WTC11 (cell line): Measurements from ENCODE around the gene SCUBE1. TPM values are rescaled to one million over a fixed set of nuclear protein-coding genes. Genes with fewer than 3 reads are reported as not detected.
"Not testable (repeated sequence)": the region's sequence is repeated elsewhere in the genome, so short reads cannot be mapped to it uniquely, and the experiment has no call there.

Source experiments
- ATAC-seq: fragments of 200-7000 bp; cut with Tn5 transposase; 2 replicates; pipeline ENCODE4 v1.10.0; 2021; ENCODE audit warnings: mild to moderate bottlenecking, moderate library complexity
- CTCF ChIA-PET: fragments of 300-600 bp; sonication (Branson Sonifier 250); formaldehyde crosslinking; loops from one replicate; lab custom pipeline; 2021; ENCODE audit warnings: antibody characterized with exemption; lab: Charles Lee
- POLR2A ChIA-PET: fragments of 350-600 bp; sonication (Branson Sonifier 250); formaldehyde crosslinking; loops from one replicate; lab custom pipeline; 2021; ENCODE audit warnings: antibody characterized with exemption; lab: Charles Lee
- DNase-seq: peaks from one replicate; pipeline ENCODE4 v3.0.0; 2021; ENCODE audit warnings: low spot score
- H3K27ac Mint-ChIP-seq: 2 replicates; pipeline ENCODE4 v1.8.0; 2021; ENCODE audit warnings: mixed read lengths
- H3K27me3 Mint-ChIP-seq: 2 replicates; pipeline ENCODE4 v1.8.0; 2021; ENCODE audit warnings: low read depth, mild to moderate bottlenecking, moderate library complexity, mixed read lengths
- H3K36me3 Mint-ChIP-seq: 2 replicates; pipeline ENCODE4 v1.8.0; 2021; ENCODE audit warnings: mixed read lengths
- H3K4me1 Mint-ChIP-seq: 2 replicates; pipeline ENCODE4 v1.8.0; 2022; ENCODE audit warnings: mixed read lengths
- H3K4me3 Mint-ChIP-seq: 2 replicates; pipeline ENCODE4 v1.8.0; 2021; ENCODE audit warnings: mild to moderate bottlenecking, moderate library complexity, mixed read lengths
- H3K9me3 Mint-ChIP-seq: 2 replicates; pipeline ENCODE4 v1.8.0; 2021; ENCODE audit warnings: mixed read lengths
- ATF6 ChIP-seq: sonication (generic); formaldehyde crosslinking; IDR thresholded peaks from 2 replicates; pipeline ENCODE4 v1.8.1; 2023; ENCODE audit warnings: mild to moderate bottlenecking, missing genetic modification reagents
- ELF4 ChIP-seq: sonication (generic); formaldehyde crosslinking; IDR thresholded peaks from 2 replicates; pipeline ENCODE4 v1.8.1; 2022; ENCODE audit warnings: low read depth, mild to moderate bottlenecking, moderate library complexity, missing genetic modification reagents
- EMX1 ChIP-seq: fragments of 250-450 bp; sonication (Bioruptor Pico); IDR thresholded peaks from 2 replicates; pipeline ENCODE4 v1.8.0; 2021; ENCODE audit warnings: mild to moderate bottlenecking
- ESRRA ChIP-seq: sonication (generic); formaldehyde crosslinking; IDR thresholded peaks from 2 replicates; pipeline ENCODE4 v1.8.1; 2022; ENCODE audit warnings: mild to moderate bottlenecking, missing genetic modification reagents, borderline replicate concordance
- FOXP4 ChIP-seq: sonication (generic); formaldehyde crosslinking; IDR thresholded peaks from 2 replicates; pipeline ENCODE4 v1.8.0; 2022; ENCODE audit warnings: mild to moderate bottlenecking, missing genetic modification reagents
- JUN ChIP-seq: sonication (generic); formaldehyde crosslinking; IDR thresholded peaks from 2 replicates; pipeline ENCODE4 v1.8.0; 2023; ENCODE audit warnings: mild to moderate bottlenecking, missing genetic modification reagents
- MXD4 ChIP-seq: fragments of 250-450 bp; sonication (Bioruptor Pico); IDR thresholded peaks from 2 replicates; pipeline ENCODE4 v1.8.0; 2021; ENCODE audit warnings: mild to moderate bottlenecking, moderate library complexity, borderline replicate concordance
- NFYB ChIP-seq: sonication (generic); formaldehyde crosslinking; conservative IDR thresholded peaks from 2 replicates; pipeline ENCODE4 v1.8.0; 2022; ENCODE audit warnings: low read depth, missing genetic modification reagents
- SMAD4 ChIP-seq: sonication (generic); formaldehyde crosslinking; IDR thresholded peaks from 2 replicates; pipeline ENCODE4 v1.8.0; 2022; ENCODE audit warnings: mild to moderate bottlenecking, missing genetic modification reagents
- ZNF219 ChIP-seq: sonication (generic); formaldehyde crosslinking; IDR thresholded peaks from 2 replicates; pipeline ENCODE4 v1.8.0; 2023; ENCODE audit warnings: missing genetic modification reagents, mild to moderate bottlenecking, borderline replicate concordance
- ZNF423 ChIP-seq: fragments of 250-450 bp; sonication (Bioruptor Pico); IDR thresholded peaks from 2 replicates; pipeline ENCODE4 v2.1.2; 2022; ENCODE audit warnings: mild to moderate bottlenecking, moderate library complexity
- ZNF671 ChIP-seq: fragments of 250-450 bp; sonication (Bioruptor Pico); IDR thresholded peaks from 2 replicates; pipeline ENCODE4 v1.8.0; 2021; ENCODE audit warnings: mild to moderate bottlenecking
- total RNA-seq: library from RNA; stranded (reverse); gene quantifications from 3 replicates; pipeline ENCODE4 v1.2.3, GENCODE V29; 2021
- TF ChIP-seq, protein P1 (sequence below): fragments of 200-600 bp; IDR thresholded peaks from 2 replicates; pipeline ENCODE4 v1.8.0; 2022; ENCODE audit warnings: antibody characterized with exemption

SCUBE1 gene
- total RNA-seq, 1 experiment from 2014 or later: 6.9 TPM

GRCh38 chr22:43364169-43364435 lies 20.9 kb upstream of the SCUBE1 start:
- Mint-ChIP-seq H3K27ac (no peak overlapping the region), H3K36me3 (peaks cover 4% of the 10 kb centered on the region), H3K4me3 (no peak overlapping the region), H3K4me1 (peaks cover 11% of the 10 kb centered on the region), H3K9me3 (peaks cover 12% of the 10 kb centered on the region), H3K27me3 (no peaks in the 10 kb centered on the region; the same call in 1 of the 2 replicates)
- no peak for ATAC-seq
- no peak for DNase-seq
- POLR2A ChIA-PET: interaction anchor here (1.0 kb wide), 1 partner anchor 14 kb away, joined by 4 read pairs; no protein-coding TSS in a partner anchor
- CTCF ChIA-PET: interaction anchor here (0.8 to 3.4 kb wide), 5 partner anchors 18 to 133 kb away, joined by 5 to 18 read pairs (median 12); no protein-coding TSS in a partner anchor
- TF ChIP-seq ESRRA (CRISPR knock-in tag): no peak
- TF ChIP-seq ELF4 (CRISPR knock-in tag): no peak
- no peak for TF ChIP-seq EMX1 (CRISPR knock-in tag)
- no peak for TF ChIP-seq ZNF423 (CRISPR knock-in tag)

GRCh38 chr22:43363315-43364168 lies 20.4 kb upstream of the SCUBE1 start:
- Mint-ChIP-seq H3K27me3 (no peaks in the 10 kb centered on the region; the same call in 1 of the 2 replicates), H3K27ac (no peak overlapping the region; the same call in 1 of the 2 replicates)

DNA sequence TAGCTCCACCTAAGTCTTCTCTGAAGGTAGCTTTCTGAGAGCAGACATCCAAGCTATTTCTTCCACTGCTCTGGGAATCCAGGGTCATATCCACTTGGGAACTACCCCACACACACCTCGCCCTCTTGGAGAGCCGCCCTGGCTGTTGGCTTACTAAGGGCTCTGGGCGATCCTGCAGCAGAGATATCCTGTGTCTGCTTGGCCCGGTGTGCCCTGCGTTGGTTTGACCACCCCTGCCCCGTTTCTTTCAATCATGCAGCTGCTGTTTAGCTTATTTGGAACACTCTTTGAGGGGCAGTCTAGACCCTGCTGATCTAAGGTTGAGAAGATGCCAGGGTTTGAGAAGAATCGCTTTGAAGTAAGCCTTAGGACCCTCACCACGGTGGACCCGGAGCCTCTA lies 17.4 kb upstream of the SCUBE1 start:
- Mint-ChIP-seq H3K27ac (no peak overlapping the region), H3K4me3 (no peak overlapping the region)

More at GRCh38 chr22:43363315-43364168, 20.4 kb upstream of the SCUBE1 start:
- ATAC-seq (0 out of 2 replicates have a peak, but pooled peaks have one; percentile 38), DNase-seq (no peak)
- peaks cover 4% of the 10 kb centered on the region for H3K36me3 Mint-ChIP-seq
- H3K4me3 Mint-ChIP-seq: no peak overlapping the region
- peaks cover 11% of the 10 kb centered on the region for H3K4me1 Mint-ChIP-seq
- ChIA-PET POLR2A (interaction anchor here (0.8 to 1.0 kb wide), 2 partner anchors 15 to 91 kb away, joined by 3 to 4 read pairs; no protein-coding TSS in a partner anchor), CTCF (interaction anchor here (0.8 to 3.4 kb wide), 6 partner anchors 17 to 132 kb away, joined by 4 to 18 read pairs (median 9); no protein-coding TSS in a partner anchor)
- no peak for TF ChIP-seq FOXP4
- no peak for TF ChIP-seq SMAD4
- TF ChIP-seq, protein P1, sequence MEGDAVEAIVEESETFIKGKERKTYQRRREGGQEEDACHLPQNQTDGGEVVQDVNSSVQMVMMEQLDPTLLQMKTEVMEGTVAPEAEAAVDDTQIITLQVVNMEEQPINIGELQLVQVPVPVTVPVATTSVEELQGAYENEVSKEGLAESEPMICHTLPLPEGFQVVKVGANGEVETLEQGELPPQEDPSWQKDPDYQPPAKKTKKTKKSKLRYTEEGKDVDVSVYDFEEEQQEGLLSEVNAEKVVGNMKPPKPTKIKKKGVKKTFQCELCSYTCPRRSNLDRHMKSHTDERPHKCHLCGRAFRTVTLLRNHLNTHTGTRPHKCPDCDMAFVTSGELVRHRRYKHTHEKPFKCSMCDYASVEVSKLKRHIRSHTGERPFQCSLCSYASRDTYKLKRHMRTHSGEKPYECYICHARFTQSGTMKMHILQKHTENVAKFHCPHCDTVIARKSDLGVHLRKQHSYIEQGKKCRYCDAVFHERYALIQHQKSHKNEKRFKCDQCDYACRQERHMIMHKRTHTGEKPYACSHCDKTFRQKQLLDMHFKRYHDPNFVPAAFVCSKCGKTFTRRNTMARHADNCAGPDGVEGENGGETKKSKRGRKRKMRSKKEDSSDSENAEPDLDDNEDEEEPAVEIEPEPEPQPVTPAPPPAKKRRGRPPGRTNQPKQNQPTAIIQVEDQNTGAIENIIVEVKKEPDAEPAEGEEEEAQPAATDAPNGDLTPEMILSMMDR: no peak
- no peak for TF ChIP-seq ELF4 (CRISPR knock-in tag)
- TF ChIP-seq MXD4 (CRISPR knock-in tag): no peak
- TF ChIP-seq ZNF671 (CRISPR knock-in tag): no peak
- peaks cover 12% of the 10 kb centered on the region for H3K9me3 Mint-ChIP-seq

DNA sequence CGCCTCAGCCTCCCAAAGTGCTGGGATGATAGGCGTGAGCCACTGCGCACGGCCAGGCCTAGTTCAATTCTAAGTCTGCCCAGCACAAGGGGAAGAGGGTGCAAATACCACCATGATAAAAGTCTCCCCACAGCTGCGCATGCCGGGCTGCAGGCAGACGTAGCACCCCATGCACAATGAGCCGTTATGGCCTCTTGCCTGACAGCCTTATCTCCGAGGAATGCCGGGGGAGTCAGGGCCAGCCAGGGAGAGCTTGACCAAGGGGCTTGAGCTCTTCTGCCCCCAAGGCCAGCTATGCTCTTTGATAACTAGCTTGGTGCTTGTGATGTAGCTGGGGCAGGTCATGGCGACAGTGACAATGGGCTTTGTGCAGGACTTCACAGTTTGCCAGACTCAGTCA lies 13.7 kb upstream of the SCUBE1 start:
- no peak for TF ChIP-seq ATF6 (CRISPR knock-in tag)
- H3K27me3 Mint-ChIP-seq: no peaks in the 10 kb centered on the region; the same call in 1 of the 2 replicates
- no peak overlapping the region for H3K4me3 Mint-ChIP-seq
- H3K27ac Mint-ChIP-seq: 0 out of 2 replicates have a peak overlapping the region, but pooled peaks have one; percentile 8
- ChIA-PET CTCF (interaction anchor here (0.7 to 3.5 kb wide), 9 partner anchors 10 to 169 kb away, joined by 3 to 28 read pairs (median 5); partner anchors contain the start of gene TTLL12), POLR2A (no interaction called here)
- H3K9me3 Mint-ChIP-seq: no peaks in the 10 kb centered on the region
- ATAC-seq: no peak
- no peak for DNase-seq
- peaks cover 3% of the 10 kb centered on the region; the same call in 1 of the 2 replicates for H3K4me1 Mint-ChIP-seq
- H3K36me3 Mint-ChIP-seq: no peaks in the 10 kb centered on the region

More for the DNA sequence above, 17.4 kb upstream of the SCUBE1 start:
- ATAC-seq (no peak), DNase-seq (no peak)
- no peaks in the 10 kb centered on the region; the same call in 1 of the 2 replicates for H3K27me3 Mint-ChIP-seq
- H3K36me3 Mint-ChIP-seq: peaks cover 1% of the 10 kb centered on the region
- ChIA-PET CTCF (interaction anchor here (1.2 kb wide), 1 partner anchor 90 kb away, joined by 3 read pairs; no protein-coding TSS in a partner anchor), POLR2A (no interaction called here)
- H3K9me3 Mint-ChIP-seq: peaks cover 2% of the 10 kb centered on the region
- TF ChIP-seq ZNF219 (CRISPR knock-in tag): no peak
- TF ChIP-seq NFYB (CRISPR knock-in tag): no peak
- TF ChIP-seq JUN (CRISPR knock-in tag): no peak
- H3K4me1 Mint-ChIP-seq: peaks cover 14% of the 10 kb centered on the region

- ATAC-seq, H3K36me3 Mint-ChIP-seq, H3K4me1 Mint-ChIP-seq, H3K27ac Mint-ChIP-seq, DNase-seq, H3K4me3 Mint-ChIP-seq, POLR2A ChIA-PET, CTCF ChIA-PET, H3K9me3 Mint-ChIP-seq, H3K27me3 Mint-ChIP-seq: not testable (repeated sequence)
Measured at GRCh38 chr22:43355688-43356087, 12.5 kb upstream of the SCUBE1 start.
